Natural killer cell treated with Interleukin-12 subunit alpha and Interleukin-12 subunit beta and Interleukin-15 and Interleukin-18, amount 100 ng/mL, for 72 hours (primary cell): ENCODE measurements around the gene GMPPB. TPM values are rescaled to one million over a fixed set of nuclear protein-coding genes. Genes with fewer than 3 reads are reported as not detected.

Experiments used
- ATAC-seq, 2 donors: fragments of 150-1000 bp; cut with Tn5 transposase in 1 of 2; sonication (Bioruptor Pico), chemical (Tn5 transposase) in 1 of 2; 2 replicates each; pipeline ENCODE4 v1.10.0; 2021
- DNase-seq: peaks from one replicate; pipeline ENCODE4 v3.0.0; 2022; ENCODE audit warnings: low spot score
- H3K27ac Mint-ChIP-seq, 2 donors: 1 replicate in 1 of 2; 2 replicates in 1 of 2; pipeline ENCODE4 v1.8.0; 2022; ENCODE audit warnings: mixed read lengths in 2 of 2, mild to moderate bottlenecking in 1 of 2, moderate library complexity in 1 of 2
- H3K27me3 Mint-ChIP-seq, 2 donors: 1 replicate in 1 of 2; 2 replicates in 1 of 2; pipeline ENCODE4 v1.8.0; 2022; ENCODE audit warnings: mixed read lengths in 2 of 2
- H3K36me3 Mint-ChIP-seq: one replicate; pipeline ENCODE4 v1.8.0; 2022; ENCODE audit warnings: mixed read lengths
- H3K4me1 Mint-ChIP-seq, 2 donors: 1 replicate in 1 of 2; 2 replicates in 1 of 2; pipeline ENCODE4 v1.8.0; 2022; ENCODE audit warnings: low read depth in 2 of 2, mixed read lengths in 2 of 2, mild to moderate bottlenecking in 1 of 2
- H3K4me3 Mint-ChIP-seq: one replicate; pipeline ENCODE4 v1.8.0; 2022; ENCODE audit warnings: mixed read lengths
- H3K9me3 Mint-ChIP-seq: 2 replicates; pipeline ENCODE4 v1.8.0; 2022; ENCODE audit warnings: mixed read lengths
- total RNA-seq, 2 donors: library from RNA; stranded (reverse); gene quantifications; one replicate each; pipeline ENCODE4 v1.2.3, GENCODE V29; 2022

GMPPB gene
- total RNA-seq, 2 donors from 2014 or later: 83.5 to 110 TPM

GRCh38 chr3:49714728-49715550 lies 8.8 kb downstream of the GMPPB start:
- ATAC-seq: no peak
- Mint-ChIP-seq H3K4me3 (no peak overlapping the region), H3K36me3 (no peaks in the 10 kb centered on the region), H3K27ac (no peak overlapping the region), H3K4me1 (peaks cover 23 to 29% of the 10 kb centered on the region in 2 donors), H3K27me3 (no peaks in the 10 kb centered on the region), H3K9me3 (no peaks in the 10 kb centered on the region)
- peak; percentile 49 for DNase-seq

- DNase-seq (peak; percentile 49), ATAC-seq (no peak)
- no peak overlapping the region for H3K4me3 Mint-ChIP-seq
- H3K27me3 Mint-ChIP-seq: no peaks in the 10 kb centered on the region
- H3K9me3 Mint-ChIP-seq: no peaks in the 10 kb centered on the region
- no peak overlapping the region for H3K27ac Mint-ChIP-seq
- H3K4me1 Mint-ChIP-seq: peaks cover 16 to 17% of the 10 kb centered on the region in 2 donors
- H3K36me3 Mint-ChIP-seq: no peaks in the 10 kb centered on the region
Observed at GRCh38 chr3:49713336-49714105, 10.2 kb downstream of the GMPPB start.

- ATAC-seq (no peak), DNase-seq (peak; percentile 37)
- Mint-ChIP-seq H3K36me3 (no peaks in the 10 kb centered on the region), H3K4me1 (peaks cover 13 to 17% of the 10 kb centered on the region in 2 donors), H3K27me3 (no peaks in the 10 kb centered on the region), H3K4me3 (no peak overlapping the region), H3K27ac (no peak overlapping the region), H3K9me3 (no peaks in the 10 kb centered on the region)
Observed at GRCh38 chr3:49712631-49713317, 11.0 kb downstream of the GMPPB start.

GRCh38 chr3:49712166-49712565 lies 11.6 kb downstream of the GMPPB start:
- no peaks in the 10 kb centered on the region for H3K9me3 Mint-ChIP-seq
- H3K27ac Mint-ChIP-seq: peak overlapping the region in 1 of 2 donors; percentile 76
- DNase-seq (peak; percentile 25), ATAC-seq (no peak)
- H3K27me3 Mint-ChIP-seq: no peaks in the 10 kb centered on the region
- H3K4me3 Mint-ChIP-seq: no peak overlapping the region
- peaks cover 13 to 14% of the 10 kb centered on the region in 2 donors for H3K4me1 Mint-ChIP-seq
- H3K36me3 Mint-ChIP-seq: no peaks in the 10 kb centered on the region

- Mint-ChIP-seq H3K9me3 (no peaks in the 10 kb centered on the region), H3K4me1 (peaks cover 13 to 14% of the 10 kb centered on the region in 2 donors), H3K27me3 (no peaks in the 10 kb centered on the region), H3K36me3 (no peaks in the 10 kb centered on the region), H3K4me3 (no peak overlapping the region), H3K27ac (peak overlapping the region in 1 of 2 donors; percentile 76)
- DNase-seq: peak; percentile 50
- no peak for ATAC-seq
Observed at GRCh38 chr3:49711489-49711888, 12.3 kb downstream of the GMPPB start.

GRCh38 chr3:49709852-49710251 lies 13.9 kb downstream of the GMPPB start:
- DNase-seq (no peak), ATAC-seq (no peak)
- Mint-ChIP-seq H3K27ac (no peak overlapping the region), H3K9me3 (no peaks in the 10 kb centered on the region), H3K27me3 (no peaks in the 10 kb centered on the region), H3K4me1 (peaks cover 13 to 14% of the 10 kb centered on the region in 2 donors), H3K36me3 (no peaks in the 10 kb centered on the region), H3K4me3 (no peak overlapping the region)

GRCh38 chr3:49707113-49707480 lies 16.7 kb downstream of the GMPPB start:
- peak; percentile 2 for DNase-seq
- H3K27me3 Mint-ChIP-seq: no peaks in the 10 kb centered on the region

GRCh38 chr3:49706456-49707112 lies 17.2 kb downstream of the GMPPB start:
- peak; percentile 52 for DNase-seq

More at GRCh38 chr3:49707113-49707480, 16.7 kb downstream of the GMPPB start:
- H3K27ac Mint-ChIP-seq: no peak overlapping the region
- H3K36me3 Mint-ChIP-seq: no peaks in the 10 kb centered on the region
- peaks cover 11 to 19% of the 10 kb centered on the region in 2 donors for H3K4me1 Mint-ChIP-seq
- no peaks in the 10 kb centered on the region for H3K9me3 Mint-ChIP-seq
- ATAC-seq: no peak
- no peak overlapping the region for H3K4me3 Mint-ChIP-seq

GRCh38 chr3:49705390-49705960 lies 18.3 kb downstream of the GMPPB start:
- ATAC-seq: no peak
- Mint-ChIP-seq H3K27ac (no peak overlapping the region), H3K4me3 (no peak overlapping the region), H3K27me3 (no peaks in the 10 kb centered on the region), H3K4me1 (peaks cover 0 to 9% of the 10 kb centered on the region in 2 donors), H3K36me3 (no peaks in the 10 kb centered on the region), H3K9me3 (no peaks in the 10 kb centered on the region)
- no peak for DNase-seq

More at GRCh38 chr3:49706456-49707112, 17.2 kb downstream of the GMPPB start:
- ATAC-seq: no peak
- Mint-ChIP-seq H3K4me3 (no peak overlapping the region), H3K36me3 (no peaks in the 10 kb centered on the region), H3K9me3 (no peaks in the 10 kb centered on the region), H3K27me3 (no peaks in the 10 kb centered on the region), H3K27ac (no peak overlapping the region), H3K4me1 (peaks cover 5 to 15% of the 10 kb centered on the region in 2 donors)

GRCh38 chr3:49704629-49705028 lies 19.1 kb downstream of the GMPPB start:
- ATAC-seq: no peak
- Mint-ChIP-seq H3K4me3 (no peak overlapping the region), H3K27me3 (no peaks in the 10 kb centered on the region), H3K4me1 (peaks cover 0 to 9% of the 10 kb centered on the region in 2 donors), H3K36me3 (no peaks in the 10 kb centered on the region), H3K9me3 (no peaks in the 10 kb centered on the region), H3K27ac (no peak overlapping the region)
- no peak for DNase-seq

GRCh38 chr3:49703956-49704355 lies 19.8 kb downstream of the GMPPB start:
- H3K9me3 Mint-ChIP-seq: no peaks in the 10 kb centered on the region
- ATAC-seq: no peak
- H3K4me3 Mint-ChIP-seq: no peak overlapping the region
- peaks cover 0 to 9% of the 10 kb centered on the region in 2 donors for H3K4me1 Mint-ChIP-seq
- no peak for DNase-seq
- no peaks in the 10 kb centered on the region for H3K36me3 Mint-ChIP-seq
- no peaks in the 10 kb centered on the region for H3K27me3 Mint-ChIP-seq
- H3K27ac Mint-ChIP-seq: no peak overlapping the region

- ATAC-seq (peak; percentile 81 to 82), DNase-seq (peak; percentile 75)
- H3K27me3 Mint-ChIP-seq: no peaks in the 10 kb centered on the region
- peaks cover 0 to 8% of the 10 kb centered on the region in 2 donors for H3K4me1 Mint-ChIP-seq
- H3K9me3 Mint-ChIP-seq: no peaks in the 10 kb centered on the region
- no peak overlapping the region for H3K27ac Mint-ChIP-seq
- no peak overlapping the region for H3K4me3 Mint-ChIP-seq
- no peaks in the 10 kb centered on the region for H3K36me3 Mint-ChIP-seq
Observed at GRCh38 chr3:49703443-49703927, 20.3 kb downstream of the GMPPB start.

- no peaks in the 10 kb centered on the region for H3K9me3 Mint-ChIP-seq
- H3K4me3 Mint-ChIP-seq: no peak overlapping the region
Observed at GRCh38 chr3:49702672-49703071, 21.1 kb downstream of the GMPPB start.

More at GRCh38 chr3:49702672-49703071, 21.1 kb downstream of the GMPPB start:
- no peak for DNase-seq
- Mint-ChIP-seq H3K27ac (no peak overlapping the region), H3K4me1 (peaks cover 0 to 7% of the 10 kb centered on the region in 2 donors), H3K36me3 (no peaks in the 10 kb centered on the region), H3K27me3 (no peaks in the 10 kb centered on the region)
- no peak for ATAC-seq
